K562 (cell line): ENCODE results near the gene SCGB1C2. TPM values are rescaled to one million over a fixed set of nuclear protein-coding genes. Genes with fewer than 3 reads are reported as not detected.
"Not testable (repeated sequence)": the region's sequence is repeated elsewhere in the genome, so short reads cannot be mapped to it uniquely, and the experiment has no call there.

ENCODE experiments used
- ATAC-seq: fragments of 200-7000 bp; cut with Tn5 transposase; 3 replicates; pipeline ENCODE4 v1.9.1; 2020; ENCODE audit warnings: moderate library complexity
- BruUV-seq: library from RNA; stranded (reverse); fragments of 400-500 nt; replicated peaks from 2 replicates; lab custom pipeline; 2021; lab: Mats Ljungman, UMichigan
- CTCF ChIA-PET: fragments of 300-600 bp; formaldehyde crosslinking; extraction: SDS; loops from one replicate; lab custom pipeline; 2021; ENCODE audit warnings: low intra/inter-chr PET ratio; lab: Yijun Ruan, JAX
- POLR2A ChIA-PET: fragments of 300-600, 350-650 bp; sonication (Branson Sonifier 250); formaldehyde crosslinking; extraction: SDS; loops from one replicate; lab custom pipeline; 2021; ENCODE audit warnings: antibody characterized with exemption, inconsistent platforms; lab: Yijun Ruan, JAX
- DNase-seq, 4 experiments: peaks; one replicate each; pipeline versions ENCODE4 v3.0.0 to v3.0.0-alpha.2; 2011 to 2018; ENCODE audit warnings: low spot score in 3 of 4, mixed read lengths in 3 of 4; ENCODE audit errors: extremely low read depth in 1 of 4
- FAIRE-seq: peaks from 2 replicates; lab custom pipeline; 2011; peaks lifted over from hg19 to GRCh38; lab: Jason Lieb, UNC
- H2AFZ ChIP-seq: 2 replicates; pipeline ENCODE4 v1.6.0; 2011; ENCODE audit warnings: low read depth, low read length, control low read depth, inconsistent platforms
- H3K27ac ChIP-seq: fragments of 200-600 bp; 3 replicates; pipeline ENCODE4 v1.8.0; 2011; ENCODE audit warnings: low read depth, mild to moderate bottlenecking, control low read depth, inconsistent platforms, low read length, moderate library complexity, mixed read lengths; ENCODE audit errors: extremely low read depth
- H3K27me3 ChIP-seq, 2 experiments: fragments of 300-600 bp in 1 of 2; 2 replicates in 1 of 2; 3 replicates in 1 of 2; pipeline versions ENCODE4 v1.6.0 to v1.8.0; 2011; ENCODE audit warnings: inconsistent platforms in 2 of 2, low read length in 2 of 2, mild to moderate bottlenecking in 1 of 2, mixed read lengths in 1 of 2, moderate library complexity in 1 of 2; ENCODE audit not compliant: control insufficient read depth in 2 of 2, insufficient read depth in 2 of 2
- H3K36me3 ChIP-seq: fragments of 300-600 bp; 3 replicates; pipeline ENCODE4 v1.8.0; 2011; ENCODE audit warnings: mild to moderate bottlenecking, low read length, inconsistent platforms; ENCODE audit not compliant: control insufficient read depth, insufficient read depth
- H3K4me1 ChIP-seq, 2 experiments: fragments of 200-600 bp in 1 of 2; replicated peaks in 1 of 2; 2 replicates in 1 of 2; 3 replicates in 1 of 2; pipeline versions ENCODE4 v1.5.1 to v1.8.0; 2011; ENCODE audit warnings: inconsistent platforms in 2 of 2, low read length in 2 of 2, mild to moderate bottlenecking in 1 of 2, mixed read lengths in 1 of 2, moderate library complexity in 1 of 2; ENCODE audit not compliant: control insufficient read depth in 2 of 2, insufficient read depth in 2 of 2
- H3K4me2 ChIP-seq: 2 replicates; pipeline ENCODE4 v1.6.1; 2011; ENCODE audit warnings: low read length, control low read depth, inconsistent platforms, mixed read lengths; ENCODE audit not compliant: insufficient read depth
- H3K4me3 ChIP-seq: fragments of 200-600 bp; sonication (generic), shearing (Covaris generic); 2 replicates; pipeline ENCODE4 v1.5.1; 2016; ENCODE audit warnings: control low read depth, inconsistent platforms
- H3K79me2 ChIP-seq: fragments of 200-600 bp; 3 replicates; pipeline ENCODE4 v1.8.0; 2011; ENCODE audit warnings: low read length, inconsistent platforms; ENCODE audit not compliant: control insufficient read depth, insufficient read depth
- H3K9ac ChIP-seq, 2 experiments: 2 replicates each; pipeline versions ENCODE4 v1.6.0 to v1.6.1; 2011; ENCODE audit warnings: low read depth in 2 of 2, low read length in 2 of 2, control low read depth in 1 of 2, inconsistent platforms in 1 of 2, mild to moderate bottlenecking in 1 of 2, mixed read lengths in 1 of 2; ENCODE audit not compliant: insufficient read depth in 1 of 2
- H3K9me1 ChIP-seq: one replicate; pipeline ENCODE4 v1.6.0; 2011; ENCODE audit warnings: inconsistent platforms, mild to moderate bottlenecking, low read length, moderate library complexity; ENCODE audit not compliant: control insufficient read depth, insufficient read depth
- H3K9me3 ChIP-seq: replicated peaks from 2 replicates; pipeline ENCODE4 v1.5.1; 2011; ENCODE audit warnings: low read depth, low read length, inconsistent platforms; ENCODE audit not compliant: control insufficient read depth, insufficient read depth
- H4K20me1 ChIP-seq: replicated peaks from 2 replicates; pipeline ENCODE4 v1.6.1; 2011; ENCODE audit warnings: low read length, inconsistent platforms, mixed read lengths; ENCODE audit not compliant: control insufficient read depth, insufficient read depth
- CTCF ChIP-seq, 3 experiments: IDR thresholded peaks in 2 of 3; conservative IDR thresholded peaks in 1 of 3; 2 replicates each; pipeline ENCODE4 v1.5.1; 2011 to 2012; ENCODE audit warnings: low read length in 3 of 3, mild to moderate bottlenecking in 3 of 3, control low read depth in 2 of 3, improper control_type of control experiment in 1 of 3, inconsistent platforms in 1 of 3, low read depth in 1 of 3, mixed read lengths in 1 of 3, moderate library complexity in 1 of 3; ENCODE audit not compliant: insufficient read depth in 2 of 3
- WGBS: fragments of 100-300 bp; shearing (Covaris generic); methylation state at CpG from one replicate; pipeline ENCODE4 v1.1.6; 2016; ENCODE audit warnings: low coverage, mixed read lengths; ENCODE audit not compliant: insufficient coverage; ENCODE audit errors: missing lambda C conversion rate; 5-methylcytosine and 5-hydroxymethylcytosine counted together
- in situ Hi-C: fragments of 300-500 bp; cut with MboI; formaldehyde crosslinking; loops from 4 replicates; pipeline ENCODE4 v1.15.0; 2018; ENCODE audit warnings: inconsistent platforms, mixed read lengths
- intact Hi-C: fragments of 100-400 bp; cut with micrococcal nuclease; formaldehyde crosslinking; loops from 2 replicates; pipeline ENCODE4 v1.14.2; 2022
- polyA plus RNA-seq, 8 experiments: library from polyadenylated mRNA; depleted of rRNA in 4 of 8; stranded (reverse) in 5 of 8; unstranded in 3 of 8; fragments of >200 nt; fragmentation: Nextera tagmentation in 2 of 8; fragmentation: Illumina TruSeq in 1 of 8; extraction: Ambion mirVana in 2 of 8; extraction: Trizol in 1 of 8; gene quantifications; 2 replicates each; pipeline versions ENCODE4 v1.2.1 to v1.2.3, GENCODE V29; 2011 to 2014; ENCODE audit warnings: inconsistent platforms in 1 of 8, missing spikeins in 1 of 8
- total RNA-seq, 7 experiments: library from RNA; depleted of rRNA in 6 of 7; stranded (reverse); fragments of >200 nt in 6 of 7; fragmentation: Illumina TruSeq in 2 of 7; extraction: Trizol in 2 of 7; gene quantifications; 2 replicates each; pipeline versions ENCODE4 v1.2.1 to v1.2.3, GENCODE V29; 2011 to 2021; ENCODE audit warnings: low replicate concordance in 1 of 7

SCGB1C2 gene
- total and polyA plus RNA-seq, 9 of the 15 experiments (the other 6 are each of a cell fraction or from before 2014, with no cell fraction given), result not detected

- H3K36me3 ChIP-seq, CTCF ChIA-PET, H3K4me3 ChIP-seq, ATAC-seq, H3K9me3 ChIP-seq, FAIRE-seq, H3K4me2 ChIP-seq, H3K4me1 ChIP-seq, intact Hi-C loops, in situ Hi-C loops, POLR2A ChIA-PET, H3K27ac ChIP-seq, H2AFZ ChIP-seq, H3K9ac ChIP-seq, H3K27me3 ChIP-seq, DNase-seq, H4K20me1 ChIP-seq, H3K9me1 ChIP-seq, H3K79me2 ChIP-seq, BruUV-seq: not testable (repeated sequence)
- WGBS, result 0% methylated on average over 1 of the region's 20 CpGs
- TF ChIP-seq CTCF (IDR thresholded peaks at IDR 0.05 in 2 of 3, conservative IDR thresholded peaks at IDR 0.05 in 1 of 3; ENCODE audit: insufficient read depth in 2 of 3, low read depth in 1 of 3, low read length in 3 of 3), result peak; percentile 46 to 66 (median 48); a peak in 5 of 6 replicates
These were observed 18.9 kb upstream of the SCGB1C2 start for GRCh38 chr17:118339-118917.

DNA sequence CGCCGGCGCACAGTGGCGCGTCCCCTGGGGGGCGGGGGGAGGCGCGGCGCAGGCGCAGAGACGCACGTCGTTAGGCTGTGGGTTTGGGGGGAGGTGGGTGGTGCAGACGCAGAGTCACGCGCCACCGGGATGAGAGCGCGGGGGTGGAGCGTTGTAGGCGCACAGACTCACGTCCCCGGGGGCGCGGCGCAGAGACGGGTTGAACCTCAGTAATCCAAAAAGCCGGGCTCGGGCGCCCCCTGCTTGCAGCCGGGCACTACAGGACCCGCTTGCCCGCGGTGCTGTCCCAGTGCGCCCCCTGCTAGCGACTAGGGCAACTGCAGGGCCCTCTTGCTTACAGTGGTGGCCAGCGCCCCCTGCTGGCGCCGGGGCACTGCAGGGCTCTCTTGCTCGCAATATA, 3.4 kb upstream of the SCGB1C2 start:
- 89% methylated on average over 5 of the region's 40 CpGs for WGBS
- not testable (repeated sequence) for DNase-seq, BruUV-seq

More for the DNA sequence above, 3.4 kb upstream of the SCGB1C2 start:
- ATAC-seq, H3K36me3 ChIP-seq, POLR2A ChIA-PET, H3K4me1 ChIP-seq, H4K20me1 ChIP-seq, H3K4me3 ChIP-seq, H2AFZ ChIP-seq, H3K9me3 ChIP-seq, H3K9me1 ChIP-seq, FAIRE-seq, H3K9ac ChIP-seq, CTCF ChIA-PET, H3K27me3 ChIP-seq, H3K79me2 ChIP-seq, H3K4me2 ChIP-seq, intact Hi-C loops, H3K27ac ChIP-seq, in situ Hi-C loops: not testable (repeated sequence)
